H1 (cell line): ENCODE measurements around the gene SCGB2B2. TPM values are rescaled to one million over a fixed set of nuclear protein-coding genes. Genes with fewer than 3 reads are reported as not detected.

ENCODE experiments used
- CTCF ChIA-PET: fragments of 300-600 bp; sonication (Branson Sonifier 250); formaldehyde crosslinking; loops from one replicate; lab custom pipeline; 2021; ENCODE audit not compliant: partially characterized antibody; lab: Charles Lee
- POLR2A ChIA-PET: fragments of 300-600 bp; sonication (Branson Sonifier 250); formaldehyde crosslinking; loops from one replicate; lab custom pipeline; 2021; ENCODE audit warnings: inconsistent platforms; ENCODE audit not compliant: partially characterized antibody; lab: Charles Lee
- DNase-seq, 2 experiments: peaks; one replicate each; pipeline versions ENCODE4 v3.0.0 to v3.0.0-alpha.2; 2010 to 2022; ENCODE audit warnings: low spot score in 2 of 2, low read depth in 1 of 2, mixed read lengths in 1 of 2
- FAIRE-seq: peaks from 2 replicates; lab custom pipeline; 2011; peaks lifted over from hg19 to GRCh38; lab: Jason Lieb, UNC
- H2AFZ ChIP-seq: 2 replicates; pipeline ENCODE4 v1.8.1; 2012; ENCODE audit warnings: low read length, inconsistent platforms
- H2AK5ac ChIP-seq: 2 replicates; pipeline ENCODE4 v1.6.1; 2013; ENCODE audit warnings: low read depth, low read length
- H2BK120ac ChIP-seq: replicated peaks from 2 replicates; pipeline ENCODE3; 2013; ENCODE audit warnings: low read depth, low read length, inconsistent platforms
- H2BK12ac ChIP-seq: 2 replicates; pipeline ENCODE4 v1.6.1; 2013; ENCODE audit warnings: low read depth, low read length
- H2BK15ac ChIP-seq: 2 replicates; pipeline ENCODE4 v1.6.1; 2013; ENCODE audit warnings: low read length
- H2BK20ac ChIP-seq: 2 replicates; pipeline ENCODE4 v1.6.1; 2013; ENCODE audit warnings: low read length
- H2BK5ac ChIP-seq: 2 replicates; pipeline ENCODE4 v1.6.1; 2013; ENCODE audit warnings: low read depth, low read length
- H3K14ac ChIP-seq: 2 replicates; pipeline ENCODE4 v1.6.1; 2013; ENCODE audit warnings: inconsistent platforms; ENCODE audit not compliant: insufficient read length
- H3K18ac ChIP-seq: 2 replicates; pipeline ENCODE4 v1.6.1; 2013; ENCODE audit warnings: low read length; ENCODE audit errors: extremely low read depth
- H3K23ac ChIP-seq: 2 replicates; pipeline ENCODE4 v1.6.1; 2013; ENCODE audit warnings: inconsistent platforms; ENCODE audit not compliant: insufficient read length
- H3K23me2 ChIP-seq: 2 replicates; pipeline ENCODE4 v1.6.1; 2013; ENCODE audit warnings: low read depth, low read length
- H3K27ac ChIP-seq: 2 replicates; pipeline ENCODE4 v1.6.1; 2011; ENCODE audit warnings: low read depth, low read length, inconsistent platforms
- H3K27me3 ChIP-seq, 4 experiments: replicated peaks in 1 of 4; 1 replicate in 1 of 4; 2 replicates in 3 of 4; pipeline versions ENCODE4 v1.6.1 to v1.8.1; 2011 to 2013; ENCODE audit warnings: low read length in 3 of 4, mild to moderate bottlenecking in 3 of 4, inconsistent platforms in 2 of 4, mixed read lengths in 2 of 4, moderate library complexity in 1 of 4; ENCODE audit not compliant: control insufficient read depth in 3 of 4, insufficient read depth in 3 of 4; ENCODE audit errors: extremely low read depth in 1 of 4
- H3K36me3 ChIP-seq, 4 experiments: 2 replicates each; pipeline versions ENCODE4 v1.6.1 to v1.8.1; 2011 to 2013; ENCODE audit warnings: mild to moderate bottlenecking in 4 of 4, low read length in 3 of 4, moderate library complexity in 2 of 4, control low read depth in 1 of 4, inconsistent platforms in 1 of 4; ENCODE audit not compliant: insufficient read depth in 4 of 4, control insufficient read depth in 2 of 4
- H3K4ac ChIP-seq: replicated peaks from 2 replicates; pipeline ENCODE3; 2013; ENCODE audit warnings: low read length, low read depth, mixed read lengths, inconsistent platforms; ENCODE audit not compliant: insufficient read length
- H3K4me1 ChIP-seq, 4 experiments: replicated peaks in 1 of 4; 1 replicate in 1 of 4; 2 replicates in 3 of 4; pipeline versions ENCODE4 v1.6.1 to v1.8.1; 2011 to 2013; ENCODE audit warnings: low read length in 3 of 4, inconsistent platforms in 2 of 4, mixed read lengths in 1 of 4; ENCODE audit not compliant: insufficient read depth in 4 of 4, control insufficient read depth in 3 of 4
- H3K4me2 ChIP-seq, 2 experiments: 2 replicates each; pipeline versions ENCODE4 v1.6.1 to v1.8.1; 2011 to 2013; ENCODE audit warnings: low read depth in 2 of 2, low read length in 2 of 2, control low read depth in 1 of 2, inconsistent platforms in 1 of 2, mild to moderate bottlenecking in 1 of 2; ENCODE audit not compliant: insufficient read depth in 1 of 2
- H3K4me3 ChIP-seq, 4 experiments: fragments of 200-600, 300-600 bp in 1 of 4; sonication (generic), shearing (Covaris generic), sonication (Bioruptor Twin) in 1 of 4; 2 replicates each; pipeline versions ENCODE4 v1.5.1 to v1.8.1; 2011 to 2016; ENCODE audit warnings: low read length in 4 of 4, low read depth in 3 of 4, control low read depth in 2 of 4, inconsistent platforms in 2 of 4, mild to moderate bottlenecking in 2 of 4, mixed read lengths in 1 of 4, moderate library complexity in 1 of 4; ENCODE audit not compliant: insufficient read depth in 2 of 4; ENCODE audit errors: extremely low read depth in 1 of 4
- H3K56ac ChIP-seq: replicated peaks from 2 replicates; pipeline ENCODE3; 2013; ENCODE audit warnings: low read depth, mild to moderate bottlenecking, mixed read lengths, low read length, inconsistent platforms; ENCODE audit not compliant: insufficient read length
- H3K79me1 ChIP-seq: 2 replicates; pipeline ENCODE4 v1.6.1; 2013; ENCODE audit warnings: low read depth, low read length, control low read depth
- H3K79me2 ChIP-seq, 2 experiments: 2 replicates each; pipeline versions ENCODE4 v1.6.1 to v1.8.1; 2012 to 2013; ENCODE audit warnings: low read length in 2 of 2, mild to moderate bottlenecking in 2 of 2, inconsistent platforms in 1 of 2; ENCODE audit not compliant: insufficient read depth in 2 of 2, control insufficient read depth in 1 of 2
- H3K9ac ChIP-seq, 4 experiments: replicated peaks in 1 of 4; 1 replicate in 1 of 4; 2 replicates in 3 of 4; pipeline versions ENCODE4 v1.6.1 to v1.8.1; 2011 to 2013; ENCODE audit warnings: low read depth in 3 of 4, low read length in 3 of 4, control low read depth in 2 of 4, mild to moderate bottlenecking in 2 of 4, moderate library complexity in 2 of 4, inconsistent platforms in 1 of 4; ENCODE audit errors: extremely low read depth in 1 of 4
- H3K9me3 ChIP-seq, 2 experiments: 2 replicates each; pipeline versions ENCODE4 v1.6.1 to v1.8.1; 2012 to 2013; ENCODE audit warnings: mild to moderate bottlenecking in 2 of 2, moderate library complexity in 2 of 2, control low read depth in 1 of 2, inconsistent platforms in 1 of 2, low read depth in 1 of 2, low read length in 1 of 2, mixed read lengths in 1 of 2; ENCODE audit not compliant: insufficient read depth in 2 of 2
- H4K20me1 ChIP-seq, 2 experiments: replicated peaks in 1 of 2; 2 replicates each; pipeline versions ENCODE3 to v1.8.1; 2011 to 2013; ENCODE audit warnings: inconsistent platforms in 2 of 2, low read length in 2 of 2, mild to moderate bottlenecking in 1 of 2; ENCODE audit not compliant: insufficient read depth in 2 of 2, control insufficient read depth in 1 of 2
- H4K5ac ChIP-seq: 2 replicates; pipeline ENCODE4 v1.6.1; 2013; ENCODE audit warnings: low read length, low read depth, mixed read lengths, inconsistent platforms; ENCODE audit not compliant: insufficient read length
- H4K8ac ChIP-seq: 2 replicates; pipeline ENCODE4 v1.8.0; 2013; ENCODE audit warnings: mild to moderate bottlenecking, moderate library complexity, low read length, inconsistent platforms; ENCODE audit not compliant: insufficient read depth; ENCODE audit errors: extremely low read depth
- H4K91ac ChIP-seq: replicated peaks from 2 replicates; pipeline ENCODE3; 2013; ENCODE audit warnings: low read length, mixed read lengths, inconsistent platforms; ENCODE audit not compliant: insufficient read length
- BCL11A ChIP-seq, 2 experiments: IDR thresholded peaks; one replicate each; pipeline ENCODE4 v1.6.1; 2011; ENCODE audit warnings: low read depth in 2 of 2, low read length in 2 of 2, mild to moderate bottlenecking in 2 of 2
- EGR1 ChIP-seq: IDR thresholded peaks from 2 replicates; pipeline ENCODE4 v1.6.1; 2011; ENCODE audit warnings: low read depth, low read length, borderline replicate concordance
- KDM1A ChIP-seq: fragments of 200-600, 300-600 bp; sonication (generic); IDR thresholded peaks from 2 replicates; pipeline ENCODE4 v1.7.1; 2016; ENCODE audit warnings: mild to moderate bottlenecking, low read length, borderline replicate concordance
- KDM5A ChIP-seq: fragments of 200-600 bp; IDR thresholded peaks from 2 replicates; pipeline ENCODE4 v1.7.1; 2012; ENCODE audit warnings: mild to moderate bottlenecking, low read length, inconsistent platforms, mixed read lengths
- PHF8 ChIP-seq: fragments of 200-600 bp; sonication (generic); conservative IDR thresholded peaks from 2 replicates; pipeline ENCODE4 v1.7.1; 2012; ENCODE audit warnings: low read depth, mild to moderate bottlenecking, inconsistent platforms, low read length, moderate library complexity
- POU5F1 ChIP-seq: IDR thresholded peaks from 2 replicates; pipeline ENCODE4 v1.6.1; 2011; ENCODE audit warnings: low read depth, mild to moderate bottlenecking, low read length, moderate library complexity
- RBBP5 ChIP-seq: IDR thresholded peaks from 2 replicates; pipeline ENCODE4 v1.7.1; 2012; ENCODE audit warnings: low read depth, mild to moderate bottlenecking, inconsistent platforms, low read length, moderate library complexity, borderline replicate concordance
- RXRA ChIP-seq: IDR thresholded peaks from 2 replicates; pipeline ENCODE4 v1.6.1; 2011; ENCODE audit warnings: low read depth, mild to moderate bottlenecking, low read length, moderate library complexity; ENCODE audit not compliant: insufficient read depth
- SIRT6 ChIP-seq: IDR thresholded peaks from one replicate; pipeline ENCODE4 v1.7.1; 2012; ENCODE audit warnings: low read length, inconsistent platforms
- SP1 ChIP-seq: IDR thresholded peaks from 2 replicates; pipeline ENCODE4 v1.6.1; 2011; ENCODE audit warnings: low read depth, low read length
- SP2 ChIP-seq: IDR thresholded peaks from 2 replicates; pipeline ENCODE4 v1.6.1; 2012; ENCODE audit warnings: mild to moderate bottlenecking, low read length, inconsistent platforms
- SRF ChIP-seq: IDR thresholded peaks from 2 replicates; pipeline ENCODE4 v1.6.1; 2011; ENCODE audit warnings: mild to moderate bottlenecking, low read depth, low read length, moderate library complexity
- SUZ12 ChIP-seq: fragments of 200-600 bp; sonication (generic); IDR thresholded peaks from 2 replicates; pipeline ENCODE4 v1.6.1; 2012; ENCODE audit warnings: mild to moderate bottlenecking, inconsistent platforms, low read length, moderate library complexity, mixed read lengths
- TBP ChIP-seq: IDR thresholded peaks from 2 replicates; pipeline ENCODE4 v1.6.1; 2011; ENCODE audit warnings: low read depth, low read length, improper control_type of control experiment
- TCF12 ChIP-seq: IDR thresholded peaks from 2 replicates; pipeline ENCODE4 v1.6.1; 2011; ENCODE audit warnings: low read depth, mild to moderate bottlenecking, low read length
- TEAD4 ChIP-seq: IDR thresholded peaks from 2 replicates; pipeline ENCODE4 v1.6.1; 2012; ENCODE audit warnings: low read depth, low read length, inconsistent platforms, mixed read lengths
- WGBS, 2 experiments: shearing (Covaris generic) in 1 of 2; methylation state at CpG; one replicate each; pipeline versions ENCODE4 v1.1.6 to v1.1.7; 2013 to 2015; ENCODE audit warnings: low lambda C conversion rate in 2 of 2, mixed read lengths in 2 of 2, inconsistent platforms in 1 of 2, low coverage in 1 of 2, missing lambda C conversion rate in 1 of 2; ENCODE audit not compliant: insufficient replicate concordance in 2 of 2, insufficient coverage in 1 of 2, insufficient read length in 1 of 2; ENCODE audit errors: extremely low coverage in 1 of 2, missing lambda C conversion rate in 1 of 2; 5-methylcytosine and 5-hydroxymethylcytosine counted together
- polyA plus RNA-seq, 7 experiments: library from polyadenylated mRNA; depleted of rRNA in 3 of 7; stranded (reverse) in 5 of 7; unstranded in 2 of 7; fragments of >200 nt in 5 of 7; fragments of 200-250 nt in 2 of 7; gene quantifications; 1 replicate in 5 of 7; 2 replicates in 1 of 7; 4 replicates in 1 of 7; pipeline versions ENCODE4 v1.2.1 to v1.2.3, GENCODE V29; 2011 to 2013; ENCODE audit warnings: missing spikeins in 2 of 7, mixed read lengths in 2 of 7
- total RNA-seq: library from RNA; stranded (reverse); fragmentation: NEBNext Ultra II Directional; extraction: Animal tissue kit (Norgen Biotek cat#: 25700); gene quantifications from 2 replicates; pipeline ENCODE4 v1.2.1, GENCODE V29; 2021

The SCGB2B2 gene
- total and polyA plus RNA-seq, 2 of the 8 experiments (the other 6 are each of a cell fraction or from before 2014, with no cell fraction given): 0.09 TPM; not detected in 1

GRCh38 chr19:34707661-34708060 lies 30.7 kb upstream of the SCGB2B2 start:
- H3K14ac ChIP-seq: no peak overlapping the region
- H3K27me3 ChIP-seq: no peaks in the 10 kb centered on the region
- H3K4me1 ChIP-seq: no peaks in the 10 kb centered on the region
- H3K4me2 ChIP-seq: no peak overlapping the region
- H4K20me1 ChIP-seq: no peaks in the 10 kb centered on the region
- H2BK20ac ChIP-seq: no peak overlapping the region
- 79% methylated on average over 2 of the region's 2 CpGs; no CpG with 5 or more reads in 1 of the 2 experiments for WGBS, 2 experiments
- H2AK5ac ChIP-seq: no peak overlapping the region
- H2AFZ ChIP-seq: no peak overlapping the region
- no peak overlapping the region for H4K8ac ChIP-seq
- DNase-seq: no peak
- no peak overlapping the region for H2BK5ac ChIP-seq
- no peak overlapping the region for H3K56ac ChIP-seq
- H3K4me3 ChIP-seq: no peak overlapping the region
- no peak overlapping the region for H3K27ac ChIP-seq
- peaks cover 22% of the 10 kb centered on the region in 2 experiments for H3K9me3 ChIP-seq
- no peak overlapping the region for H3K4ac ChIP-seq
- H3K23me2 ChIP-seq: no peaks in the 10 kb centered on the region
- H3K36me3 ChIP-seq: no peaks in the 10 kb centered on the region
- H3K79me2 ChIP-seq: no peaks in the 10 kb centered on the region
- no peak for FAIRE-seq
- no peak overlapping the region for H3K18ac ChIP-seq
- H2BK12ac ChIP-seq: no peak overlapping the region
- H4K5ac ChIP-seq: no peak overlapping the region
- no peak overlapping the region for H3K23ac ChIP-seq
- H3K79me1 ChIP-seq: no peaks in the 10 kb centered on the region
- ChIA-PET CTCF (interaction anchor here (6.2 kb wide), 1 partner anchor 68 kb away, joined by 46 read pairs; no protein-coding TSS in a partner anchor), POLR2A (no interaction called here)
- H3K9ac ChIP-seq: no peak overlapping the region
- no peak overlapping the region for H4K91ac ChIP-seq
- no peak overlapping the region for H2BK15ac ChIP-seq
- no peak overlapping the region for H2BK120ac ChIP-seq
- no peak for TF ChIP-seq TBP
- TF ChIP-seq KDM1A: no peak
- no peak for TF ChIP-seq EGR1
- no peak for TF ChIP-seq SP1
- no peak for TF ChIP-seq BCL11A (IDR thresholded peaks at IDR 0.05; ENCODE audit: low read depth in 2 of 2, low read length in 2 of 2)
- TF ChIP-seq SIRT6: no peak
- no peak for TF ChIP-seq SP2
- TF ChIP-seq TEAD4: no peak
- TF ChIP-seq SRF: no peak
- no peak for TF ChIP-seq PHF8
- no peak for TF ChIP-seq SUZ12
- TF ChIP-seq POU5F1: no peak
- no peak for TF ChIP-seq KDM5A
- TF ChIP-seq RXRA: no peak
- no peak for TF ChIP-seq TCF12
- no peak for TF ChIP-seq RBBP5
